ENCODE results near the gene RIC1. TPM values are rescaled to one million over a fixed set of nuclear protein-coding genes. Genes with fewer than 3 reads are reported as not detected.
"Not testable (repeated sequence)": the region's sequence is repeated elsewhere in the genome, so short reads cannot be mapped to it uniquely, and the experiment has no call there.

Gene RIC1
- total and polyA plus RNA-seq, 12 donors, result 3.6 to 33.1 (median 17.9) TPM

GRCh38 chr9:5670079-5670478 lies 41.2 kb downstream of the RIC1 start:
- Histone ChIP-seq H3K27me3 (no peaks in the 10 kb centered on the region), H3K4me1 (replicated peaks in 1 of 2) (peaks cover 4 to 6% of the 10 kb centered on the region in 2 donors), H3K36me3 (replicated peaks in 1 of 2) (no peaks in the 10 kb centered on the region), H3K27ac (no peak overlapping the region), H3K9me3 (replicated peaks in 1 of 3) (no peaks in the 10 kb centered on the region), H3K4me3 (no peak overlapping the region)
- DNase-seq, result no peak
- intact Hi-C loops (cut with DNase I), result no loop called here
- no peak for TF ChIP-seq POLR2A (IDR thresholded peaks at IDR 0.05)
- TF ChIP-seq, protein P1, sequence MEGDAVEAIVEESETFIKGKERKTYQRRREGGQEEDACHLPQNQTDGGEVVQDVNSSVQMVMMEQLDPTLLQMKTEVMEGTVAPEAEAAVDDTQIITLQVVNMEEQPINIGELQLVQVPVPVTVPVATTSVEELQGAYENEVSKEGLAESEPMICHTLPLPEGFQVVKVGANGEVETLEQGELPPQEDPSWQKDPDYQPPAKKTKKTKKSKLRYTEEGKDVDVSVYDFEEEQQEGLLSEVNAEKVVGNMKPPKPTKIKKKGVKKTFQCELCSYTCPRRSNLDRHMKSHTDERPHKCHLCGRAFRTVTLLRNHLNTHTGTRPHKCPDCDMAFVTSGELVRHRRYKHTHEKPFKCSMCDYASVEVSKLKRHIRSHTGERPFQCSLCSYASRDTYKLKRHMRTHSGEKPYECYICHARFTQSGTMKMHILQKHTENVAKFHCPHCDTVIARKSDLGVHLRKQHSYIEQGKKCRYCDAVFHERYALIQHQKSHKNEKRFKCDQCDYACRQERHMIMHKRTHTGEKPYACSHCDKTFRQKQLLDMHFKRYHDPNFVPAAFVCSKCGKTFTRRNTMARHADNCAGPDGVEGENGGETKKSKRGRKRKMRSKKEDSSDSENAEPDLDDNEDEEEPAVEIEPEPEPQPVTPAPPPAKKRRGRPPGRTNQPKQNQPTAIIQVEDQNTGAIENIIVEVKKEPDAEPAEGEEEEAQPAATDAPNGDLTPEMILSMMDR (IDR thresholded peaks at IDR 0.05), result no peak
- WGBS, 4 donors, result 83 to 94% (median 86%) methylated on average over 2 of the region's 2 CpGs

DNA sequence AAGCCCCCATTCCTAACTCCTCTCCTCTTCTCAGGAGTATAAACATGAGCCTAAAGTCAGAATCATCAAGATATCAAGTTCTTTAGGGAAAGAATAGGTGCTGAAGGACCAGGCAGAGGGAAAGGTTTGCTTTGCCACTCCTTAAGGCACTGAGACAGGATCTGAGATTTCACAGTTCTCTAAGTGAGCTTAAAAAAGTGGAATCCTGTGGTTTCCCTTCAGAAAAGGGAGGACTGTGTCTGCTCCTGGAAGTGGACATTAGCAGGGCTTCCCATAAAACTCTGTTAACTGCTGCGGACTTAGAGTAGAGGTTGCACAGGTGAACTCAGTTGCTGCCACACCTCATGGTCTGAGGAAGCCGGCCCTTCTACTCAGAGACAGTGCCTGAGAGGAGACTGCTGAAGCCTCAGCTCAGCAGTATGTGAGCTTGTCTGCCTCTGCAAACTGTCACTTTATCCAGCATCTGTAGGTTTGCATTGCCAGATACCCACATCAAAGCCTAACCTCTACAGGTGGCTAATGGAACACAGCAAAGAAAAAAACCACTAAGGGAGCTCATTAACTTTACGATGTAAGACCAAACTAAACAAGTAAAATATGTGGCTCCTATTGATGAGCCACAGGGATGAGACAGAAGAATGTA lies 42.9 kb downstream of the RIC1 start:
- no peaks in the 10 kb centered on the region for H3K9me3 ChIP-seq (replicated peaks in 1 of 3)
- no peak for DNase-seq
- H3K27me3 ChIP-seq, result no peaks in the 10 kb centered on the region
- no peak overlapping the region for H3K4me3 ChIP-seq
- H3K27ac ChIP-seq, result no peak overlapping the region
- no peak for TF ChIP-seq POLR2A (IDR thresholded peaks at IDR 0.05)
- TF ChIP-seq, protein P1 (IDR thresholded peaks at IDR 0.05), result no peak
- intact Hi-C loops (cut with DNase I), result no loop called here
- H3K4me1 ChIP-seq (replicated peaks in 1 of 2), result no peaks in the 10 kb centered on the region
- no peaks in the 10 kb centered on the region for H3K36me3 ChIP-seq (replicated peaks in 1 of 2)
- WGBS, 4 donors, result 91 to 96% (median 93%) methylated on average over 3 of the region's 3 CpGs

GRCh38 chr9:5675046-5675445 lies 46.1 kb downstream of the RIC1 start:
- DNase-seq; H3K27me3 ChIP-seq; H3K4me1 ChIP-seq (replicated peaks in 1 of 2); H3K9me3 ChIP-seq (replicated peaks in 1 of 3); H3K36me3 ChIP-seq (replicated peaks in 1 of 2); intact Hi-C loops (cut with DNase I); H3K27ac ChIP-seq; H3K4me3 ChIP-seq: not testable (repeated sequence)
- WGBS, 4 donors, result 94 to 96% (median 95%) methylated on average over 11 of the region's 11 CpGs

DNA sequence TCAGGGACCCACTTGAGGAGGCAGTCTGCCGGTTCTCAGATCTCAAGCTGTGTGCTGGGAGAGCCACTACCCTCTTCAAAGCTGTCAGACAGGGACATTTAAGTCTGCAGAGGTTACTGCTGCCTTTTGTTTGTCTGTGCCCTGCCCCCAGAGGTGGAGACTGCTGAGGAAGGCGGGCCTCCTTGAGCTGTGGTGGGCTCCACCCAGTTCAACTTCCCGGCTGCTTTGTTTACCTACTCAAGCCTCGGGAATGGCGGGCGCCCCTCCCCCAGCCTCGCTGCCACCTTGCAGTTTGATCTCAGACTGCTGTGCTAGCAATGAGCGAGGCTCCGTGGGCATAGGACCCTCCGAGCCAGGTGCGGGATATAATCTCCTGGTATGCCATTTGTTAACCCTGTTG lies 54.7 kb downstream of the RIC1 start:
- DNase-seq; intact Hi-C loops (cut with DNase I); H3K36me3 ChIP-seq (replicated peaks in 1 of 2); H3K4me3 ChIP-seq; H3K27me3 ChIP-seq; H3K9me3 ChIP-seq (replicated peaks in 1 of 3); H3K27ac ChIP-seq: not testable (repeated sequence)
- peaks cover 6 to 11% of the 10 kb centered on the region in 2 donors for H3K4me1 ChIP-seq (replicated peaks in 1 of 2)
- WGBS, 4 donors, result 98 to 100% (median 99%) methylated on average over 4 to 11 of the region's 11 CpGs

GRCh38 chr9:5684101-5684500 lies 55.2 kb downstream of the RIC1 start:
- Histone ChIP-seq H3K36me3 (replicated peaks in 1 of 2) (no peaks in the 10 kb centered on the region), H3K27me3 (no peaks in the 10 kb centered on the region), H3K27ac (no peak overlapping the region), H3K4me3 (no peak overlapping the region), H3K9me3 (replicated peaks in 1 of 3) (no peaks in the 10 kb centered on the region), H3K4me1 (replicated peaks in 1 of 2) (peaks cover 9 to 12% of the 10 kb centered on the region in 2 donors)
- no peak for DNase-seq
- 91 to 99% (median 93%) methylated on average over 5 to 7 of the region's 7 CpGs for WGBS, 4 donors
- no peak for TF ChIP-seq POLR2A (IDR thresholded peaks at IDR 0.05)
- TF ChIP-seq, protein P1 (IDR thresholded peaks at IDR 0.05), result no peak
- intact Hi-C loops (cut with DNase I), result no loop called here

All from adrenal gland (tissue), 12 donors.